Mucosa of stomach (tissue), 1 donor: ENCODE data around the gene CTTNBP2.

ENCODE experiments used
- H3K27me3 ChIP-seq: one replicate; pipeline ENCODE4 v1.7.0; 2013; ENCODE audit warnings: mild to moderate bottlenecking, low read length; ENCODE audit not compliant: control insufficient read depth, insufficient read depth
- H3K36me3 ChIP-seq: one replicate; pipeline ENCODE4 v1.7.0; 2013; ENCODE audit warnings: low read length; ENCODE audit not compliant: control insufficient read depth, insufficient read depth
- H3K4me1 ChIP-seq: one replicate; pipeline ENCODE4 v1.7.0; 2013; ENCODE audit warnings: mild to moderate bottlenecking, low read length; ENCODE audit not compliant: control insufficient read depth, insufficient read depth
- H3K4me3 ChIP-seq: one replicate; pipeline ENCODE4 v1.7.0; 2013; ENCODE audit warnings: low read length
- H3K9ac ChIP-seq: one replicate; pipeline ENCODE4 v1.7.0; 2013; ENCODE audit warnings: mild to moderate bottlenecking, low read length, moderate library complexity
- H3K9me3 ChIP-seq: one replicate; pipeline ENCODE4 v1.7.0; 2013; ENCODE audit warnings: mild to moderate bottlenecking, low read length, moderate library complexity; ENCODE audit not compliant: control insufficient read depth
- donor health status: Pancreatic carcinoma.

CTTNBP2 gene

DNA sequence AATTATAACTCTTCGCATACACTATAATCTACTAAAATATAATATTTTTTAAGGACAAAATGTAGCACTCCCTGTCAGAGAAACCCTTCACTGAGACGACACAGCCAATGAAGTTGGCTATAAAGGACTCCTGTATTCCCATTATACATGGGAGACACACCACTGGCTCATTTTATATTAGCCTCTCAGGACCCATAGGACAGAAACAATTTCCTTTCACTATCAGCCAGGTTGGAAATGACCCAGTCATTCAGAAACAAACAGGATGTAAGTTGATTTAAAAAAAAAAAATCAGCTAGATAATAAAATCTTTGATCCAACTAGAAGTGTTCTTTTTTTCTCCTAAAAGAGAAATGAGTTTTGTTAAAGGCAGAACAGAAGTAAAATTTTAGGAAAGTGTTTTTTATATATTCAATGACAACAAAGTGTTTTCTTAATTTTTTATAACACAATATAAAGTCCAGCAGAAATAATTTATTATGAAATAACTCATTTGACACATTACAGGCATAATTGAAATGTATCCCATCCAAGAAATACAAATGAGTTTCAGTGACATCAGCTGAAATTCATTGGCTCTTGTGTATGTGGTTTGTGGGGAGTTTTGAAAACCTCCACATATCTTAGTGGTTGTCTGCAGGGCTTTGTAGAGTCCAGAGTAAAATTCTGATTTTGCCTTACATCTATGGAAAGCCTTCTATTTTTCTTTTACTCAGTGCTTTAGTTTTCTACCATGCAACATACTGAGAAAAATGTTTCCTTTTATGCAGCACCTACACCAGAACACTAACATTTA, 64.1 kb downstream of the CTTNBP2 start:
- Histone ChIP-seq H3K36me3 (no peaks in the 10 kb centered on the region), H3K9me3 (no peaks in the 10 kb centered on the region), H3K27me3 (no peaks in the 10 kb centered on the region), H3K4me1 (peaks cover 22% of the 10 kb centered on the region), H3K9ac (no peak overlapping the region), H3K4me3 (no peak overlapping the region)

DNA sequence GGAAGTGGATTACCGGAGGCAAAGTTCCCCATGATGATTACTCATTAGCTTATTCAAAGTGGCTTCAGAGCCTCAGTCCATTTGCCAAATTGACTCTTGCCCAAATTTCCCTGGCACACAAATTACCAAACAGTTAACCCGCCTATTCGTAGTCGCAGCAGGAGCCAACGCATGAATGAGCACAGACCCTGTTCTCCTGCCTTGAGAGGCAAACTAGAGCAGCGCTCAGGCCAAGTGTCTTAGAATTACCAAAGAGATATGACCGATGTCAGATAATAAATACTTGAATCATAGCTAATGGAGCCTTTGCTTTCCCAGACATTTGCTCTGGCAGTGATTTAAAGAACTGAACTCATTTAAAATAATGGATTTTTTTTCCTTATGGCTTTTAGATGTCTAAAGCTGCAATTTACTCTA, 64.9 kb downstream of the CTTNBP2 start:
- no peak overlapping the region for H3K4me3 ChIP-seq
- H3K36me3 ChIP-seq: no peaks in the 10 kb centered on the region
- H3K4me1 ChIP-seq: peaks cover 22% of the 10 kb centered on the region
- no peaks in the 10 kb centered on the region for H3K27me3 ChIP-seq
- H3K9ac ChIP-seq: no peak overlapping the region
- H3K9me3 ChIP-seq: no peaks in the 10 kb centered on the region

GRCh38 chr7:117807676-117808075, 65.6 kb downstream of the CTTNBP2 start:
- peaks cover 22% of the 10 kb centered on the region for H3K4me1 ChIP-seq
- no peaks in the 10 kb centered on the region for H3K27me3 ChIP-seq
- no peaks in the 10 kb centered on the region for H3K36me3 ChIP-seq
- no peak overlapping the region for H3K9ac ChIP-seq
- no peak overlapping the region for H3K4me3 ChIP-seq
- no peaks in the 10 kb centered on the region for H3K9me3 ChIP-seq

- H3K27me3 ChIP-seq: no peaks in the 10 kb centered on the region
- no peaks in the 10 kb centered on the region for H3K9me3 ChIP-seq
- H3K4me3 ChIP-seq: no peak overlapping the region
- H3K9ac ChIP-seq: no peak overlapping the region
- H3K36me3 ChIP-seq: no peaks in the 10 kb centered on the region
- H3K4me1 ChIP-seq: peaks cover 22% of the 10 kb centered on the region
Observed at GRCh38 chr7:117806011-117806410, 67.2 kb downstream of the CTTNBP2 start.

- H3K9me3 ChIP-seq: no peaks in the 10 kb centered on the region
- H3K27me3 ChIP-seq: no peaks in the 10 kb centered on the region
- peaks cover 21% of the 10 kb centered on the region for H3K4me1 ChIP-seq
- no peaks in the 10 kb centered on the region for H3K36me3 ChIP-seq
- H3K9ac ChIP-seq: no peak overlapping the region
- no peak overlapping the region for H3K4me3 ChIP-seq
Observed at GRCh38 chr7:117805241-117805640, 68.0 kb downstream of the CTTNBP2 start.

DNA sequence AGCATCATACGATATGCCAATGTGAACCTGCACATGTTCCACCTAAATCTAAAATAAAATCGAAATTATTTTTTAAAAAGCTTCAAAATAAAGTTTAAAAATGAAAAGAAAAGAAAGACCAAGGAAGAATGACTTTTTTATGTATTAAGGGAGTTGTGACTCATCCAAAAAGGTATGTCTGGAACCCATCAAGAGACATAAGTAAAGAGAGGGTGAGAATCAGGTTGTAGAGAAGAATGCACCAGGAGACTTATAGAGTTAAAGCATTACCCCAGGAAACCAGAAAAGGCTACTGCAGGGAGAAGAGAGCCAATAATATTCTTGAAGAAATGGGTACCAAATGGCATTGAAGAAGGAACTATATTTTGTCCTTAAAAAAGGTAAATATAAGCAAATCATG, 69.8 kb downstream of the CTTNBP2 start:
- no peak overlapping the region for H3K9ac ChIP-seq
- no peaks in the 10 kb centered on the region for H3K36me3 ChIP-seq
- H3K27me3 ChIP-seq: no peaks in the 10 kb centered on the region
- no peaks in the 10 kb centered on the region for H3K9me3 ChIP-seq
- H3K4me1 ChIP-seq: peaks cover 6% of the 10 kb centered on the region
- no peak overlapping the region for H3K4me3 ChIP-seq

GRCh38 chr7:117802660-117803059, 70.6 kb downstream of the CTTNBP2 start:
- Histone ChIP-seq H3K4me1 (no peaks in the 10 kb centered on the region), H3K9me3 (no peaks in the 10 kb centered on the region)

DNA sequence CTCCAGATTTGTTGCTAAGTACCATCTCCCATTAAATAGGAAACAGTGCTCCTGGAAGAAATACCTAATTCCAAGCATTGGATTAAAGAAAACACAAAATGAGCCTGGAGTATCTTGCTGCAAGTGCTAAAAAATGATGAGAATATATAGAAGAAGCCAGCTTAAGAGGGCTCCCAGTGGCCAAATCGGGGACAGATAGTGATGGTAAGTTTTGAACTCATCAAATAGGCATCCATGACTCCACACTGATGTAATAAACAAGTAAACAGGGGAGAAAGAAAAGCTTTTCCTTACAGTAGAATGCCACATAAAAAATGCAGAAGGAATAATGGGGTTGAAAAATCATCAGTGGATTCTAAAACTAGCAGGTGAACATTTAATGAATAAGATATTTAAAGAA, 72.4 kb downstream of the CTTNBP2 start:
- H3K4me3 ChIP-seq: no peak overlapping the region
- H3K36me3 ChIP-seq: no peaks in the 10 kb centered on the region
- no peak overlapping the region for H3K9ac ChIP-seq
- no peaks in the 10 kb centered on the region for H3K4me1 ChIP-seq
- H3K27me3 ChIP-seq: no peaks in the 10 kb centered on the region
- no peaks in the 10 kb centered on the region for H3K9me3 ChIP-seq

More at GRCh38 chr7:117802660-117803059, 70.6 kb downstream of the CTTNBP2 start:
- Histone ChIP-seq H3K36me3 (no peaks in the 10 kb centered on the region), H3K9ac (no peak overlapping the region), H3K4me3 (no peak overlapping the region), H3K27me3 (no peaks in the 10 kb centered on the region)

DNA sequence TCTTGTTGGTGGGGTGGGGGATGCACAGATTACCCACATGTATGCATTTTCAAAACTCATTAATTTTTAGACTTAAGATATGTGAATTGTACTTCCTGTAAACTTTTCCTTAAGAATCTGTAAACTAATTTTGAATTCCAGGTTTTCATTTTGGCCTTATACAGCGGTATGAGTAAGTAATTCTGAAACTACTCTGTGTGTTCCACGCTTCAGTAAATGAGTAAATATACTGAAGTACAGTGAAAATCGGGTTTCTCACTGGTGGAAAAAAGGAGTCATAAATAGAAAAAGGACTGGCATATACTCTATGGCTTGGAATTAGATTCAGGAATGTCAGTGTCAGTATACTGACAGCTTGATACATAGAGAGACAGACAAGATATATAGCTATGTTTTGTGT, 72.8 kb downstream of the CTTNBP2 start:
- Histone ChIP-seq H3K9ac (no peak overlapping the region), H3K4me1 (no peaks in the 10 kb centered on the region), H3K4me3 (no peak overlapping the region), H3K27me3 (no peaks in the 10 kb centered on the region), H3K36me3 (no peaks in the 10 kb centered on the region), H3K9me3 (no peaks in the 10 kb centered on the region)

DNA sequence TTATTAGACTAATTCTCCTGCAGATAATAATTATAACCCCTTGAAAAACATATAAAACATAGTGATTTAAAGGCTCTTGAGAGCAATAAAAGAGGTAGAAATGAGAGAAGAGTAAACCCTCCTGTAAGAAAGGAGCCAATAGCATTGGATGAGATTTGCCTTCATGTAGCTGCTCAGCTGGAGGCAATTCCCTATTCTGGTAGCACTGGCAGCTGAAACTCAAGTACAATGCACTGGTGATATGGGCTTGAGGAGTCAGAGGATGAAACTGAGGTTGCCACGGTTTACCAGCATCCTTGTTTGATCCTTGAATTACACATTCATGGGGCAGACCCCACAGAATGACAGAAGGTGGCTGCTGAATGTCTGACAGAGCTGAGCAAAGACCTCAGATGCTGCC, 76.4 kb downstream of the CTTNBP2 start:
- Histone ChIP-seq H3K9me3 (no peaks in the 10 kb centered on the region), H3K4me1 (no peaks in the 10 kb centered on the region), H3K27me3 (no peaks in the 10 kb centered on the region), H3K4me3 (no peak overlapping the region), H3K9ac (no peak overlapping the region), H3K36me3 (no peaks in the 10 kb centered on the region)

DNA sequence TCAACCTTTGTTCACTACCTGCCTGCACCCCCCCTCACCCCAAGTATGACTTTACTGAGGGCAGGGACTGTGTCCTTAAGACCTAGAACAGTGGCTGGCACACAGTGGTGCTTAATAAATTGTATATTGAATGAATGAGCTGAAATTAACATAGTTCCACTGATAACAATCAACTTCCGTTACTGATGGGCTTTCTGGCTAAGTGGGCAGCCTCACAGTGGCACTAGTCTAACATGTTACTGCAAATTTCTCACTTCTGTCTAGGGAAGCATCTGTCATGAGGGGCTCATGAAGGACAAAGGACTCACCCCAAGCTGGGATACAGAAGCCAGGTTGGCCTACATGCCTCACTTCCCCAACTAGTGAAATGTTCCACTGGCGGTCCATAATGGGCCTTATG, 79.3 kb downstream of the CTTNBP2 start:
- no peaks in the 10 kb centered on the region for H3K36me3 ChIP-seq
- H3K9me3 ChIP-seq: no peaks in the 10 kb centered on the region
- H3K27me3 ChIP-seq: no peaks in the 10 kb centered on the region
- no peak overlapping the region for H3K4me3 ChIP-seq
- H3K9ac ChIP-seq: no peak overlapping the region
- no peaks in the 10 kb centered on the region for H3K4me1 ChIP-seq

- Histone ChIP-seq H3K4me1 (no peaks in the 10 kb centered on the region), H3K9me3 (no peaks in the 10 kb centered on the region), H3K36me3 (no peaks in the 10 kb centered on the region), H3K9ac (no peak overlapping the region), H3K4me3 (no peak overlapping the region), H3K27me3 (no peaks in the 10 kb centered on the region)
Observed at GRCh38 chr7:117793521-117793920, 79.7 kb downstream of the CTTNBP2 start.
